Activated CD4-positive, alpha-beta T cell treated with anti-CD3 and anti-CD28 coated beads, Interleukin-2, amount 50 U/mL, for 1 hour (primary cell): ENCODE measurements around the gene GPR82.
"Not testable (repeated sequence)": the region's sequence is repeated elsewhere in the genome, so short reads cannot be mapped to it uniquely, and the experiment has no call there.

ENCODE experiments used
- DNase-seq: peaks from one replicate; pipeline ENCODE4 v3.0.0-alpha.2; 2020

Gene GPR82

GRCh38 chrX:41723826-41724225, at the start of gene GPR82:
TSS of gene GPR82 (plus strand) at chrX:41724181. CDS start at chrX:41727027, 2,846 bp downstream.
- DNase-seq: no peak

- not testable (repeated sequence) for DNase-seq
Measured at GRCh38 chrX:41676361-41676760, 47.6 kb upstream of the GPR82 start.

- DNase-seq: no peak
Measured at GRCh38 chrX:41677183-41678060, 46.6 kb upstream of the GPR82 start.

GRCh38 chrX:41684138-41684537, 39.8 kb upstream of the GPR82 start:
- DNase-seq: no peak

- no peak for DNase-seq
Measured at GRCh38 chrX:41684940-41685339, 39.0 kb upstream of the GPR82 start.

GRCh38 chrX:41686788-41687187, 37.2 kb upstream of the GPR82 start:
- DNase-seq: no peak

GRCh38 chrX:41688156-41688555, 35.8 kb upstream of the GPR82 start:
- no peak for DNase-seq

GRCh38 chrX:41688835-41689234, 35.1 kb upstream of the GPR82 start, which contains the start of gene GPR34:
TSS of gene GPR34 (plus strand) at chrX:41688973. CDS start at chrX:41695634, 6,661 bp downstream.
- no peak for DNase-seq

- DNase-seq: no peak
Measured at GRCh38 chrX:41689711-41690110, 34.3 kb upstream of the GPR82 start.

GRCh38 chrX:41692162-41692749, 31.7 kb upstream of the GPR82 start:
- no peak for DNase-seq

- no peak for DNase-seq
Measured at GRCh38 chrX:41693024-41693423, 31.0 kb upstream of the GPR82 start.

GRCh38 chrX:41695426-41695825, 28.6 kb upstream of the GPR82 start:
- no peak for DNase-seq

- no peak for DNase-seq
Measured at GRCh38 chrX:41703574-41704029, 20.4 kb upstream of the GPR82 start.

GRCh38 chrX:41705042-41705441, 18.9 kb upstream of the GPR82 start:
- no peak for DNase-seq

- DNase-seq: no peak
Measured at GRCh38 chrX:41705680-41706374, 18.2 kb upstream of the GPR82 start.

- no peak for DNase-seq
Measured at GRCh38 chrX:41707218-41707617, 16.8 kb upstream of the GPR82 start.

GRCh38 chrX:41708486-41708885, 15.5 kb upstream of the GPR82 start:
- DNase-seq: no peak

GRCh38 chrX:41711021-41711667, 12.8 kb upstream of the GPR82 start:
- DNase-seq: no peak

- DNase-seq: no peak
Measured at GRCh38 chrX:41716222-41716621, 7.8 kb upstream of the GPR82 start.

- DNase-seq: no peak
Measured at GRCh38 chrX:41716767-41717473, 7.1 kb upstream of the GPR82 start.

- DNase-seq: no peak
Measured at GRCh38 chrX:41718481-41719235, 5.3 kb upstream of the GPR82 start.

- not testable (repeated sequence) for DNase-seq
Measured at GRCh38 chrX:41719610-41720009, 4.4 kb upstream of the GPR82 start.
